ENCODE measurements around the gene CD101.

- TF ChIP-seq POU2F2 (IDR thresholded peaks at IDR 0.05; ENCODE audit: low read depth, low read length) (no peak), POLR2A (IDR thresholded peaks at IDR 0.05; ENCODE audit: low read depth, low read length) (no peak)
These were observed 43.5 kb upstream of the CD101 start for GRCh38 chr1:116958110-116958509.
